NT2/D1 (cell line): ENCODE data around the gene KBTBD13.

Experiments used
- SUZ12 ChIP-seq: IDR thresholded peaks from 2 replicates; pipeline ENCODE4 v1.6.1; 2011; ENCODE audit not compliant: insufficient read length, insufficient read depth; ENCODE audit errors: extremely low read depth
- ZNF274 ChIP-seq: IDR thresholded peaks from 2 replicates; pipeline ENCODE4 v1.6.1; 2011; ENCODE audit warnings: mild to moderate bottlenecking, low read depth, low read length

- TF ChIP-seq SUZ12 (no peak), ZNF274 (no peak)
Observed at GRCh38 chr15:65040461-65040860, 36.1 kb upstream of the KBTBD13 start.
